ENCODE data around the gene IL1RL2.

IL1RL2 gene

DNA sequence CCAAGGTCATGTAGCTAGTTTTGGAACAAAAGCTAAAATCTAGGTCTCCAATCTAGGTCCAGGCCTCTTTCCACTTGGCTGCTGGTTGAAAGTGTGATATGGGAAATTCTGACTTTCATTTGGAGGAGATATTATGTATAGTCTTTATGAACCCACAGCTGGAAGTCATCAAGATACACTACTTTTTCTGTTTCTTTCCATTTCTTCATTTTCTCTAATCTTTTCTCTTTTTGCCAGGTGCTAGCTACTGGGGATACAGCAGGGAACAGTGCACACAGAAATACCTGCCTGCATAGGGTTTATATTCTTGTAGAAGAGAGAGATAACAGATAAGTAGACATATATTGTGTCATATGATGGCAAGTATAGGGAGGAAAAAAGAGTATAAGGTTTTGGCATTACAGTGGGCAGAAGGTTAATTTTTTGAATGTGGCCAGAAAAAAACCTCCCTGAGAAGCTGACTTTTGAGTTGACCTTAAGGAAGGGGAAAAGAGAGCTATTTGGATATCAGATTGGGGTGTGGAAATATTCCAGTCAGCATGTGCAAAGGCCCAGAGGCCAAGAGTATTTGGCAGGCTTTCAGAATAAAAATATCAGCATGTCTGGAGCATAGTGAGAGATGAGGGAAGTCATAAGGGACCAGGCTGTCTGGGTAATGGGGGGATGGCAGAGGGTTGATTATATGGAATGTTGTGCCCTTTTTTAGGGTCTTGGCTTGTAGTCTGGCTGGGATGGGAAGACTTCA, 28.6 kb upstream of the IL1RL2 start:
- DNase-seq (ENCODE audit: low read depth) = no peak

DNA sequence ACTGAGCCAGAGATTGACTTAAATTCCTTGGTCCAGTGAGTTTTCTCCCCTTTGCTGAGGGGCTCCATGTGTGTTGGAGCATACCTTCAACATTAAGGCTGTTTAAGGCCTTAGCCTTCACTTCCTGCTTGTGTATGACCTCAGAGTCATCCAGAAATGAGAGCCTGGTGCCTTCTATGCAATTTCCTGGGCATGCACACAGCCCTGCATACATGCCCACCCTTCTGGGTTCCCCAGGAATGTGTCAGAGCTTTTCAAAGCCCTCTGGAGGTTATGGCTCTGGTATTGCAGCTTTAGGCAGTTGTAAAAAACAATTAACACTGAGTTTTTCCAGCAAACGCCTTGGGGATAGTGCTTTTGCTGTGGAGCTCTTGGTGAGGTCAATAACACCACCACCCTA, 27.5 kb upstream of the IL1RL2 start:
- no peak for DNase-seq (ENCODE audit: low read depth)

- DNase-seq (ENCODE audit: low read depth) = peak; percentile 9
These were observed 20.5 kb upstream of the IL1RL2 start for GRCh38 chr2:102166189-102166845.

DNA sequence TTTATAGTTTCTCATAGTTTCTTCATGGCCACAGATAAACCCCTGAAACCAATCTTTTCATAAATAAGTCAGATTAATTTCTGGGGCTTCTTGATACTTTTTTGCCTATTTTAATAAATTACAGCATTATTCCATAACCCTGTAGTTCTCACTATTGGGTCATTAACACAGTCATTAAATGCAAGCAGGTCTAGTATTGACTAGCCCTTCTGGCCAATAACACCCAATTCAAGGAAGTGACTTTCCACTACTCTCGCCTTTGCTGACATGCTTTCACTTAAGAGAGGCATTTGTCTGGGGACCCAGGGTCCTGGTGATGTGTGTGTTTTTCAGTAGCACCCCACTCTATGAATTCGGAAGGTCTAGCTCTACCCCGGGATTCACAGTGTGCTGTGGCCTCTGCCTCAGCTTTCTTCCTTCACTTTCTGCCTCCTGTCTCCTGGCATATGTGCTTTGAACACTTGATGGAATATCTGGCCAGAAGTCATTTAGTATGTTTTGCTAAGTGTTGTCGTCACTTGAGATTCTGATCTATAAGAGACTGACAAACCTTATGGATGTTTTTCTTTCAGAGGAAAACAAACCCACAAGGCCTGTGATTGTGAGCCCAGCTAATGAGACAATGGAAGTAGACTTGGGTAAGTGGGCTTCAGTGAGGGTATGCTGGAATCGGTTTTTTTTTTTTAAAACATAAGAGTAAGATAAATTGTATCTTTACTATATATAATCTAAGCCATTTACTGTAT, 18.6 kb upstream of the IL1RL2 start:
- no peak for DNase-seq (ENCODE audit: low read depth)

GRCh38 chr2:102171946-102172345, 14.9 kb upstream of the IL1RL2 start:
- no peak for DNase-seq (ENCODE audit: low read depth)

DNA sequence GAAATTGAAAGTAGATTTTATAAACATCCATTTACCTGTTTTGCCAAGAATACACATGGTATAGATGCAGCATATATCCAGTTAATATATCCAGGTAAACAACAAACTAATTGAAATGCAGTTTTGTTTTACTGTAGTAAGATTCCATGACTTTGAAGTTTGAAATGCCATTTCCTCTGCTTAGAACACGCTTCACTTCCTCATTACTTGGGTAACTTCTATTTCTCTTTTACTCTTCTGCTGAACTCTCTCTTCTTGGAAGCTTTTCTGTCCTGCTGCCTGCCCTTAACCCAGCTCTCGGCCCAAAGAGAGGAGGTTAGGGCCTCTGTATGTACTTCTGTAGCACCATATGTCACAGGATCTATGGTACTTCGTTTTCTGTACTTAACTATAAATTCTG, 14.1 kb upstream of the IL1RL2 start:
- DNase-seq (ENCODE audit: low read depth) = no peak

- DNase-seq (ENCODE audit: low read depth) = no peak
These were observed 10.7 kb upstream of the IL1RL2 start for GRCh38 chr2:102176172-102176571.

GRCh38 chr2:102177814-102178478, 8.9 kb upstream of the IL1RL2 start:
- DNase-seq (ENCODE audit: low read depth) = no peak

GRCh38 chr2:102179061-102179460, 7.8 kb upstream of the IL1RL2 start:
- no peak for DNase-seq (ENCODE audit: low read depth)

- no peak for DNase-seq (ENCODE audit: low read depth)
These were observed 6.8 kb upstream of the IL1RL2 start for GRCh38 chr2:102179788-102180686.

- no peak for DNase-seq (ENCODE audit: low read depth)
These were observed 6.2 kb upstream of the IL1RL2 start for GRCh38 chr2:102180687-102180999.

DNA sequence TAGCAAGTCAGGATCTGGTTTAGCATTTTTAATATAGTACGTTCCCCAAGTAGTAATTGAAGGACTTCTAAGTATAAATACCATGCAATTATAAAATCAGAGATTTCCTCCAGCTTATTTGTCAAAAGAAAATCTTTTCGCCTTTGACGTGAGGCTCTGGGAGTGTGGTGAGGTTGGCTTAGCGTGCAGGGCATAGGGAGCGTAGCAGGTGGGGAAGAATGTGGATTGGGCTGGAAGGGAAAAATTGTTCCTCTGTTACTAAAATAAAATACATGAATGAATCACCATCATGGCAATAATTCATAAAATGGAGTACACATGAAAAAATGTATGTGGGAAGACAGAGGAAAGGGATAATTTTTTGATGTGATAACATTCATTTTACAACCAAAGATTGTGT, 5.4 kb upstream of the IL1RL2 start:
- DNase-seq (ENCODE audit: low read depth) = no peak

DNA sequence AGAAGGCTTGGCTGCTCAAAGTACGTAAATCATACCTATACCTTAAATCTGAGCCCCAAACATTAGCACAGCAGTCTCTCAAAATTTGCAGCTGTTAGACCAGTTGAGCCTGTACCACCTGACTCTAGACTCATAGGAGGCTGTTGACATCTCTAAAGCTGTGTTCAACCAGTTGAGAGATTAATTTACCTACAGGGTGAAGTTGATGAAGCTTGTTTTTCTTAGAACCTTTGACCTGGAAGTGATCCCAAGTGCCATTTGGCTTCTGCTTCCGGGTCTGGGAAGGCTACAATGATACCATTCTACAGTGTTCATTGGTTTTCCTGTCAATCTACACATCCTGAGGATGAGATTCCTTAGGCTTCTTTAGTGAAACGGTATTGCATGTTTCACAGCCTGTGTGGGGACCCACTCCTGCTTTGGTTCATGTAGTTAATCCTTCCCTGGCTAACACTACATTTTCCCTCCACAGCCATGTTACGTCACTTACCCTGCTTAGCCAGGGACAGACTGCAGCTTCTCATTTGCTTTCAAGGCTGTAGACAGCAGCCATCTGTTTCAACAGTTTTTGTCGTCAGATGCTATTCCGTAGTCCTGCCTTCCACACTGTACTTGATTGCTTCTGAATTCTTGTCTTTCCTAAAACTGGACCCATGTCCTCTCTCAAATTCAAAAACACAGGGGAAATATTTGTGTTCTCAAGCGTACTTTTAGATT, 4.7 kb upstream of the IL1RL2 start:
- DNase-seq (ENCODE audit: low read depth) = no peak

DNA sequence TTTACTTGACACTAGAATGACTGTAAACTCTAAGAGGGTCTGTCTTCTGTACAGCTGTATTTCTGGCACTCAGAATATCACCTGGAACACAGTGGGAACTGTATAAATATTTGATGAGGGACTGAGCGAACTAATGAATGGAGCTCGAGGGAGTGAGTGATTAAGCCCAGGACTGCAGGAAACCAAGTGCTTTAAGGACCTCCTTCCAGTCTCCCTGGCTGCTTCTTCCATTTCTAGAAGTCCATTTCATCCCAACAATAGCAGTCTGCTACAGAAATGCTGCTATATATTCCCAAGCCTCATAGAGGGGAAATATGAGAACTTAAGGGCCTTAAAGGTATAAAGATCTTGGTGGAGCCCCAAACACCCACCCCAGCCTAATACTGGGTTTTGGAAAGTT, 2.8 kb upstream of the IL1RL2 start:
- DNase-seq (ENCODE audit: low read depth) = no peak

GRCh38 chr2:102184568-102184967, 2.3 kb upstream of the IL1RL2 start:
- DNase-seq (ENCODE audit: low read depth) = no peak

- no peak for DNase-seq (ENCODE audit: low read depth)
These were observed 1.5 kb upstream of the IL1RL2 start for GRCh38 chr2:102185347-102185746.

GRCh38 chr2:102187496-102188150, 800 bp downstream of the IL1RL2 start:
- DNase-seq (ENCODE audit: low read depth) = peak; percentile 5

DNA sequence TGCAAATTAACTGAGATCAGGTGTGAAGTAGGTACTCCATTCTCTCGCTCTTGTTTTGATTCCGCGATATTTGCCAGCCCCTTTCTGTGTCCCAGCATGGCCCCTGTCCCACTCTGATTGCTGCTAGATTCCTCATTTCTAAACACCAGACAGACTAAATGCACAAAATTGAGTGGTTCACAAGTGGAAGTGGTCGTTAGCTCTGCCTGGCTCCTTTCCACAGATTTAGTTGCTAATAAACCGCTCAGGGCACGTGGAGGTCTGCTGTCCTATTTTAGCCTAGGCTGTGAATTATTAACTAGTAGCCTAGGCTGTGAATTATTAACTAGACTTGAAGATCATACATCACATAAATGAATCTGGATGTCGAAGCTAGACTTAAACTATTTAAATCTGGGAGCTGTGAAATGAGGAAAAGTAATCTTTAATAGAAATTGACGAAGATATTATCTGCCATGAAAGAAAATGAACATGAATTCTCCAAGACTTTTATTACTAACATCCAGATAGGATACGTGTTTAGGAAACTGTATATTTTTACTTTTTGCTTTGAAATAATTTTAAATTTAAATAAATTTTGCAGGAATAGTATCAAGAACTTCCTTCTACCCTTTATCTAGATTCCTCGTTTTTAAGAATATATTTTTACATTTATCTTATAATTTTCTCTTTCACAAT, 3.7 kb downstream of the IL1RL2 start:
- DNase-seq (ENCODE audit: low read depth) = no peak

DNA sequence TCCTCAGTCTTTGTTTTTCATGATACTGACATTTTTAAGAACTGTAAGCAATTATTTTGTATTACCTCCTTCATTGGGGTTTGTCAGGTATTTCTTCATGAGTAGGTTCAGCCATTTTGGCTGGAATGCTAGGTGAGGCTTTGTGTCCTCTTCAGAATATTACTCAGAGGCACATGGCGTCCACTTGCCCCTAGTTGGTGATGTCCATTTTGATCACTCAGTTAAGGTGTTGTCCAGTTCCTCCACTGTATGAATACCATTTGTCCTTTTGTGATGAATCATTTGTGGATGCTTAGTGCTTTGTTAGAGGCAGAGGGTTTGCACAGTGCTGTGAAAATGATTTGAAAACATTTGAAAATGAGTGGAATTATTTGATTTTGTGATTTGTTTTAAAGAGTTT, 4.7 kb downstream of the IL1RL2 start:
- DNase-seq (ENCODE audit: low read depth) = no peak

DNA sequence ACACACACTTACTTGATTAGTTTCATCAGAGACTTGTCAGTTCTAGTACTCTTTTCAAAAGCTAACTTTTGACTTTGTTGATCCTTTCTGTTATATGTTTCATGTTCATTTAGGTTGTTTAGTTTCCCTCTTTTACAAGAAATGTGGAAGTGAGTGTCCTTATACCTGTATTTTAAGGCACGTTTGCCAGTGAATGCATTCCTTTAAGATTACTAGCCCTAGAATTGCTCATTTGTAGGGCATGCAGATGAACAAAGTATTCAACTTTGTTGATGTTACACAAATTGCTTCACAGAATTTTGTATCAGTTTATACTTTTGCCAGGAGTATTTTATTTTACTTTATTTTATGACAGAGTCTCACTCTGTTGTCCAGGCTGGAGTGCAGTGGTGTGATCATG, 6.3 kb downstream of the IL1RL2 start:
- peak; percentile 8 for DNase-seq (ENCODE audit: low read depth)

Data from HS-5 (cell line).